PC-3 (cell line): ENCODE results near the gene GRK2. TPM values are rescaled to one million over a fixed set of nuclear protein-coding genes. Genes with fewer than 3 reads are reported as not detected.

ENCODE experiments used
- ATAC-seq: fragments of 200-7000 bp; cut with Tn5 transposase; 2 replicates; pipeline ENCODE4 v1.9.1; 2020; ENCODE audit warnings: mild to moderate bottlenecking, moderate library complexity
- BruUV-seq: library from RNA; stranded (reverse); fragments of 400-500 nt; replicated peaks from 2 replicates; lab custom pipeline; 2021; lab: Mats Ljungman, UMichigan
- CTCF ChIA-PET: fragments of 300-600 bp; sonication (Branson Sonifier 250); formaldehyde crosslinking; loops from one replicate; lab custom pipeline; 2022; ENCODE audit warnings: antibody characterized with exemption; lab: Charles Lee
- POLR2A ChIA-PET: fragments of 300-600 bp; sonication (Branson Sonifier 250); formaldehyde crosslinking; loops from one replicate; lab custom pipeline; 2022; ENCODE audit warnings: antibody characterized with exemption; ENCODE audit not compliant: unreplicated experiment; lab: Charles Lee
- DNase-seq: peaks from one replicate; pipeline ENCODE4 v3.0.0-alpha.2; 2015
- H2AFZ ChIP-seq: fragments of 300-600 bp; sonication (generic); 2 replicates; pipeline ENCODE4 v1.6.0; 2016; ENCODE audit warnings: antibody characterized with exemption, low read length
- H3F3A ChIP-seq: fragments of 300-600 bp; sonication (generic); one replicate; pipeline ENCODE4 v1.6.0; 2017; ENCODE audit warnings: antibody characterized with exemption, low read length, control low read depth, mild to moderate bottlenecking; ENCODE audit not compliant: unreplicated experiment
- H3K27ac ChIP-seq: fragments of 300-600 bp; sonication (generic); 2 replicates; pipeline ENCODE4 v1.5.1; 2016; ENCODE audit warnings: mild to moderate bottlenecking, low read length
- H3K27me3 ChIP-seq: fragments of 300-600 bp; sonication (generic); 2 replicates; pipeline ENCODE4 v1.6.1; 2016; ENCODE audit warnings: low read length, mixed read lengths
- H3K36me3 ChIP-seq: fragments of 300-600 bp; sonication (generic); 2 replicates; pipeline ENCODE4 v1.6.1; 2016; ENCODE audit warnings: low read depth, mixed run types, low read length, mixed read lengths
- H3K4me1 ChIP-seq: fragments of 300-600 bp; sonication (generic); 2 replicates; pipeline ENCODE4 v1.5.1; 2016; ENCODE audit warnings: low read length; ENCODE audit not compliant: insufficient read depth
- H3K4me2 ChIP-seq: fragments of 300-600 bp; sonication (generic); 2 replicates; pipeline ENCODE4 v1.6.0; 2016; ENCODE audit warnings: low read length
- H3K4me3 ChIP-seq: fragments of 300-600 bp; sonication (generic); 2 replicates; pipeline ENCODE4 v1.5.1; 2016; ENCODE audit warnings: mild to moderate bottlenecking, low read length, mixed read lengths
- H3K79me2 ChIP-seq: fragments of 300-600 bp; sonication (generic); 2 replicates; pipeline ENCODE4 v1.6.1; 2017; ENCODE audit warnings: low read length, mixed read lengths
- H3K9ac ChIP-seq: fragments of 300-600 bp; sonication (generic); 2 replicates; pipeline ENCODE4 v1.6.0; 2016; ENCODE audit warnings: mild to moderate bottlenecking, low read length
- H3K9me2 ChIP-seq: fragments of 300-600 bp; sonication (generic); replicated peaks from 2 replicates; pipeline ENCODE4 v1.6.1; 2016; ENCODE audit warnings: mixed run types, low read length, mixed read lengths
- H3K9me3 ChIP-seq: fragments of 300-600 bp; sonication (generic); 2 replicates; pipeline ENCODE4 v1.6.1; 2016; ENCODE audit warnings: low read length, mixed read lengths
- H4K20me1 ChIP-seq: fragments of 300-600 bp; sonication (generic); 2 replicates; pipeline ENCODE4 v1.6.1; 2016; ENCODE audit warnings: low read length, mixed read lengths
- CTCF ChIP-seq: fragments of 300-600 bp; sonication (generic); conservative IDR thresholded peaks from 2 replicates; pipeline ENCODE4 v1.5.1; 2017; ENCODE audit warnings: antibody characterized with exemption, low read depth, mild to moderate bottlenecking, low read length
- EZH2 ChIP-seq: fragments of 300-600 bp; sonication (generic); IDR thresholded peaks from one replicate; pipeline ENCODE4 v1.6.1; 2017; ENCODE audit warnings: antibody characterized with exemption, mild to moderate bottlenecking, low read length; ENCODE audit not compliant: unreplicated experiment
- EZH2phosphoT487 ChIP-seq: fragments of 300-600 bp; sonication (generic); IDR thresholded peaks from 2 replicates; pipeline ENCODE4 v1.6.1; 2018; ENCODE audit warnings: mild to moderate bottlenecking, antibody characterized with exemption, low read length, borderline replicate concordance
- intact Hi-C: fragments of 100-400 bp; cut with micrococcal nuclease; formaldehyde crosslinking; loops from 2 replicates; pipeline ENCODE4 v1.9.0; 2023
- total RNA-seq: library from RNA; depleted of rRNA; stranded (reverse); fragments of >200 nt; gene quantifications from 2 replicates; pipeline ENCODE4 v1.2.3, GENCODE V29; 2014; rRNA removed

Gene GRK2
- total RNA-seq, 1 experiment from 2014 or later: 103 TPM

- Histone ChIP-seq H3K79me2 (peaks cover 15% of the 10 kb centered on the region), H2AFZ (no peak overlapping the region), H3K9ac (no peak overlapping the region), H3K9me2 (no peaks in the 10 kb centered on the region), H3K9me3 (no peaks in the 10 kb centered on the region), H3F3A (no peaks in the 10 kb centered on the region), H3K4me1 (peaks cover 9% of the 10 kb centered on the region; the same call in 1 of the 2 replicates), H3K4me2 (no peak overlapping the region), H4K20me1 (no peaks in the 10 kb centered on the region), H3K36me3 (no peaks in the 10 kb centered on the region), H3K27ac (no peak overlapping the region), H3K27me3 (no peaks in the 10 kb centered on the region), H3K4me3 (no peak overlapping the region)
- ATAC-seq (no peak), DNase-seq (no peak)
- intact Hi-C loops: no loop called here
- BruUV-seq: no TSS peak
- TF ChIP-seq EZH2phosphoT487: no peak
- no peak for TF ChIP-seq EZH2
- no peak for TF ChIP-seq CTCF
- CTCF ChIA-PET: no interaction called here
- POLR2A ChIA-PET: no interaction called here
These were observed 57.3 kb downstream of the GRK2 start for GRCh38 chr11:67323526-67323925.

- ChIA-PET POLR2A (no interaction called here), CTCF (interaction anchor here (0.7 kb wide), 1 partner anchor 60 kb away, joined by 5 read pairs; the partner anchor contains the start of gene RAD9A)
- Histone ChIP-seq H3K27ac (no peak overlapping the region), H4K20me1 (no peaks in the 10 kb centered on the region), H3F3A (peaks cover 5% of the 10 kb centered on the region), H3K79me2 (no peaks in the 10 kb centered on the region), H3K9me3 (no peaks in the 10 kb centered on the region), H3K4me2 (no peak overlapping the region), H3K4me1 (no peaks in the 10 kb centered on the region), H2AFZ (no peak overlapping the region), H3K9ac (no peak overlapping the region), H3K36me3 (no peaks in the 10 kb centered on the region), H3K4me3 (no peak overlapping the region), H3K9me2 (no peaks in the 10 kb centered on the region), H3K27me3 (no peaks in the 10 kb centered on the region)
- TF ChIP-seq CTCF (no peak), EZH2 (no peak), EZH2phosphoT487 (no peak)
- no peak for ATAC-seq
- no peak for DNase-seq
- intact Hi-C loops: no loop called here
- no TSS peak for BruUV-seq
These were observed 65.9 kb downstream of the GRK2 start for GRCh38 chr11:67332081-67332691.

Other genes with a start within 250 kb of the GRK2 start
- 4.8 and 5.1 TPM in 2 replicates for gene SYT12, start 243.3 kb upstream of the GRK2 start, total RNA-seq
- 99.9 and 121 TPM in 2 replicates for gene RHOD, start 209.6 kb upstream of the GRK2 start, total RNA-seq
- 65.3 and 87.1 TPM in 2 replicates for gene KDM2A, start 147.2 kb upstream of the GRK2 start, total RNA-seq
- 58.9 and 63.9 TPM in 2 replicates for gene ANKRD13D, start 22.8 kb downstream of the GRK2 start, total RNA-seq
- gene SSH3, start 37.1 kb downstream of the GRK2 start, total RNA-seq: 35.1 and 52.4 TPM in 2 replicates
- 78.5 and 81.5 TPM in 2 replicates for gene POLD4, start 87.1 kb downstream of the GRK2 start, total RNA-seq
- gene CLCF1, start 107.1 kb downstream of the GRK2 start, total RNA-seq: 48.3 and 63.5 TPM in 2 replicates
- 45.5 and 48.9 TPM in 2 replicates for gene RAD9A, start 125.5 kb downstream of the GRK2 start, total RNA-seq
- gene PPP1CA, start 135.4 kb downstream of the GRK2 start, total RNA-seq: 449 and 477 TPM in 2 replicates
- not detected in 2 replicates for gene TBC1D10C, start 137.6 kb downstream of the GRK2 start, total RNA-seq
- gene CARNS1, start 149.2 kb downstream of the GRK2 start, total RNA-seq: 0.22 TPM in 1 of 2 replicates, not detected in the other
- 170 and 208 TPM in 2 replicates for gene RPS6KB2, start 162.0 kb downstream of the GRK2 start, total RNA-seq
- gene PTPRCAP, start 171.2 kb downstream of the GRK2 start, total RNA-seq: 0.15 and 0.29 TPM in 2 replicates
- 209 and 250 TPM in 2 replicates for gene CORO1B, start 177.0 kb downstream of the GRK2 start, total RNA-seq
- not detected in 2 replicates for gene GPR152, start 186.3 kb downstream of the GRK2 start, total RNA-seq
- gene CABP4, start 188.9 kb downstream of the GRK2 start, total RNA-seq: 0.55 TPM in 1 of 2 replicates, not detected in the other
- 73.5 and 107 TPM in 2 replicates for gene TMEM134, start 202.8 kb downstream of the GRK2 start, total RNA-seq
- gene AIP, start 216.6 kb downstream of the GRK2 start, total RNA-seq: 155 and 171 TPM in 2 replicates
- 79.8 and 95.4 TPM in 2 replicates for gene PITPNM1, start 238.9 kb downstream of the GRK2 start, total RNA-seq
- gene CDK2AP2, start 241.7 kb downstream of the GRK2 start, total RNA-seq: 74.9 and 87.4 TPM in 2 replicates